ENCODE results near the gene ZBTB42.

- TF ChIP-seq CTCF (IDR thresholded peaks at IDR 0.05), result no peak
- TF ChIP-seq POLR2A (IDR thresholded peaks at IDR 0.05; ENCODE audit: low read depth), result no peak
Measured at GRCh38 chr14:104845033-104845666, 44.2 kb downstream of the ZBTB42 start.

Data from esophagus muscularis mucosa (tissue), 3 donors.